GM23338 (cell line): Measurements from ENCODE around the gene TSPOAP1. TPM values are rescaled to one million over a fixed set of nuclear protein-coding genes. Genes with fewer than 3 reads are reported as not detected.

ENCODE experiments used
- CREB1 ChIP-seq: fragments of 250-450 bp; sonication (Bioruptor Pico); IDR thresholded peaks from 2 replicates; pipeline ENCODE4 v1.5.0; 2020; ENCODE audit warnings: low read depth, mild to moderate bottlenecking, moderate library complexity
- EZH2 ChIP-seq: fragments of 200-600 bp; sonication (generic); IDR thresholded peaks from one replicate; pipeline ENCODE4 v1.8.0; 2017; ENCODE audit warnings: antibody characterized with exemption, mild to moderate bottlenecking, low read depth; ENCODE audit not compliant: unreplicated experiment
- EZH2phosphoT487 ChIP-seq: fragments of 200-600 bp; sonication (generic); IDR thresholded peaks from one replicate; pipeline ENCODE4 v1.8.1; 2018; ENCODE audit warnings: antibody characterized with exemption; ENCODE audit not compliant: unreplicated experiment
- POLR2AphosphoS5 ChIP-seq: IDR thresholded peaks from 2 replicates; pipeline ENCODE4 v1.6.1; 2016; ENCODE audit warnings: antibody characterized with exemption, low read depth
- STAT1 ChIP-seq: IDR thresholded peaks from one replicate; pipeline ENCODE4 v1.6.1; 2016; ENCODE audit warnings: antibody characterized with exemption; ENCODE audit not compliant: unreplicated experiment
- ZNF114 ChIP-seq: fragments of 250-450 bp; sonication (Bioruptor Pico); IDR thresholded peaks from 2 replicates; pipeline ENCODE4 v1.5.0; 2020; ENCODE audit warnings: mild to moderate bottlenecking, moderate library complexity
- ZNF331 ChIP-seq: fragments of 250-450 bp; sonication (Bioruptor Pico); IDR thresholded peaks from 2 replicates; pipeline ENCODE4 v1.5.0; 2020; ENCODE audit warnings: low read depth, mild to moderate bottlenecking, moderate library complexity
- polyA plus RNA-seq: library from polyadenylated mRNA; unstranded; fragments of >200 nt; fragmentation: Nextera tagmentation; extraction: Ambion mirVana; gene quantifications from 2 replicates; pipeline ENCODE4 v1.2.1, GENCODE V29; 2016
- total RNA-seq: library from RNA; depleted of rRNA; stranded (reverse); fragments of >200 nt; shearing (Covaris generic); gene quantifications from 2 replicates; pipeline ENCODE4 v1.2.3, GENCODE V29; 2014
- TF ChIP-seq, protein P1 (sequence below): fragments of 250-450 bp; sonication (Bioruptor Pico); IDR thresholded peaks from 2 replicates; pipeline ENCODE4 v1.5.0; 2020; ENCODE audit warnings: mild to moderate bottlenecking, moderate library complexity
- TF ChIP-seq, protein P2 (sequence below): IDR thresholded peaks from 2 replicates; pipeline ENCODE4 v1.6.1; 2016; ENCODE audit warnings: antibody characterized with exemption
- TF ChIP-seq, protein P3 (sequence below), 2 experiments: fragments of 200-600 bp in 1 of 2; sonication (generic) in 1 of 2; conservative IDR thresholded peaks; 2 replicates each; pipeline versions ENCODE4 v1.5.1 to v1.6.1; 2016 to 2017; ENCODE audit warnings: antibody characterized with exemption in 2 of 2, low read depth in 2 of 2, mild to moderate bottlenecking in 2 of 2, moderate library complexity in 1 of 2

The TSPOAP1 gene
- total and polyA plus RNA-seq, 2 experiments from 2014 or later, result 7.3 to 11.8 TPM

DNA sequence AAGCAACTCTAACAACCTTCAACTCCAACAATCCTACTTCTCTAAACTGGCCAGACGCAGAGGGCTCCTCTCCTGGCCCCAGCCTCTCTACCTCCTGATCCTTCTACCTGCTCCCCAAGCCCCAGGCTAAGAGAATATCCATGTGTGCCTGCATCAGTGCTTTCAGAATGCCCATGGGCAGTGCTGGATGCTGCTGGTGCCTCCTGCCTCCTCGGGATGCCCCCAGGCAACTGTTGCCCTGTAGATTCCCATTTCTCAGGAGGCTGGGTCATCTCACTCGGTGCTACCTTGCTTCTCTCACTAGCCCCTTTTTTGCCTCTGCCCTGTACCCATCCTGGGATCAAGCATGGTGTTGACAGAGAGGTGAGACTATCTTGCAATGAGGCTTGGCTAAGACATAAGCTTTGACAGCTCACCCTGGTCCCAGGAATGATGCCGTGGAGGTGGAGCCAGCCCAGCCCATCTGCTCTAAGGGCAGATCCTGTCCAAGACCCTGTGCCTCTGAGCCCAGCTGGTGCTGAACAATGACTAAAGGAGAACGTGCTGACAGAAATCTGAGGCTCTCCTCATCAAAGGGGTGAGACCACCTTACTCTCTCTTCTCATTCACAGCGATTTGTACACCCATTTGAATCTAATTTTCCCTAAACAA, 42.8 kb upstream of the TSPOAP1 start (continued):
- TF ChIP-seq, protein P1, sequence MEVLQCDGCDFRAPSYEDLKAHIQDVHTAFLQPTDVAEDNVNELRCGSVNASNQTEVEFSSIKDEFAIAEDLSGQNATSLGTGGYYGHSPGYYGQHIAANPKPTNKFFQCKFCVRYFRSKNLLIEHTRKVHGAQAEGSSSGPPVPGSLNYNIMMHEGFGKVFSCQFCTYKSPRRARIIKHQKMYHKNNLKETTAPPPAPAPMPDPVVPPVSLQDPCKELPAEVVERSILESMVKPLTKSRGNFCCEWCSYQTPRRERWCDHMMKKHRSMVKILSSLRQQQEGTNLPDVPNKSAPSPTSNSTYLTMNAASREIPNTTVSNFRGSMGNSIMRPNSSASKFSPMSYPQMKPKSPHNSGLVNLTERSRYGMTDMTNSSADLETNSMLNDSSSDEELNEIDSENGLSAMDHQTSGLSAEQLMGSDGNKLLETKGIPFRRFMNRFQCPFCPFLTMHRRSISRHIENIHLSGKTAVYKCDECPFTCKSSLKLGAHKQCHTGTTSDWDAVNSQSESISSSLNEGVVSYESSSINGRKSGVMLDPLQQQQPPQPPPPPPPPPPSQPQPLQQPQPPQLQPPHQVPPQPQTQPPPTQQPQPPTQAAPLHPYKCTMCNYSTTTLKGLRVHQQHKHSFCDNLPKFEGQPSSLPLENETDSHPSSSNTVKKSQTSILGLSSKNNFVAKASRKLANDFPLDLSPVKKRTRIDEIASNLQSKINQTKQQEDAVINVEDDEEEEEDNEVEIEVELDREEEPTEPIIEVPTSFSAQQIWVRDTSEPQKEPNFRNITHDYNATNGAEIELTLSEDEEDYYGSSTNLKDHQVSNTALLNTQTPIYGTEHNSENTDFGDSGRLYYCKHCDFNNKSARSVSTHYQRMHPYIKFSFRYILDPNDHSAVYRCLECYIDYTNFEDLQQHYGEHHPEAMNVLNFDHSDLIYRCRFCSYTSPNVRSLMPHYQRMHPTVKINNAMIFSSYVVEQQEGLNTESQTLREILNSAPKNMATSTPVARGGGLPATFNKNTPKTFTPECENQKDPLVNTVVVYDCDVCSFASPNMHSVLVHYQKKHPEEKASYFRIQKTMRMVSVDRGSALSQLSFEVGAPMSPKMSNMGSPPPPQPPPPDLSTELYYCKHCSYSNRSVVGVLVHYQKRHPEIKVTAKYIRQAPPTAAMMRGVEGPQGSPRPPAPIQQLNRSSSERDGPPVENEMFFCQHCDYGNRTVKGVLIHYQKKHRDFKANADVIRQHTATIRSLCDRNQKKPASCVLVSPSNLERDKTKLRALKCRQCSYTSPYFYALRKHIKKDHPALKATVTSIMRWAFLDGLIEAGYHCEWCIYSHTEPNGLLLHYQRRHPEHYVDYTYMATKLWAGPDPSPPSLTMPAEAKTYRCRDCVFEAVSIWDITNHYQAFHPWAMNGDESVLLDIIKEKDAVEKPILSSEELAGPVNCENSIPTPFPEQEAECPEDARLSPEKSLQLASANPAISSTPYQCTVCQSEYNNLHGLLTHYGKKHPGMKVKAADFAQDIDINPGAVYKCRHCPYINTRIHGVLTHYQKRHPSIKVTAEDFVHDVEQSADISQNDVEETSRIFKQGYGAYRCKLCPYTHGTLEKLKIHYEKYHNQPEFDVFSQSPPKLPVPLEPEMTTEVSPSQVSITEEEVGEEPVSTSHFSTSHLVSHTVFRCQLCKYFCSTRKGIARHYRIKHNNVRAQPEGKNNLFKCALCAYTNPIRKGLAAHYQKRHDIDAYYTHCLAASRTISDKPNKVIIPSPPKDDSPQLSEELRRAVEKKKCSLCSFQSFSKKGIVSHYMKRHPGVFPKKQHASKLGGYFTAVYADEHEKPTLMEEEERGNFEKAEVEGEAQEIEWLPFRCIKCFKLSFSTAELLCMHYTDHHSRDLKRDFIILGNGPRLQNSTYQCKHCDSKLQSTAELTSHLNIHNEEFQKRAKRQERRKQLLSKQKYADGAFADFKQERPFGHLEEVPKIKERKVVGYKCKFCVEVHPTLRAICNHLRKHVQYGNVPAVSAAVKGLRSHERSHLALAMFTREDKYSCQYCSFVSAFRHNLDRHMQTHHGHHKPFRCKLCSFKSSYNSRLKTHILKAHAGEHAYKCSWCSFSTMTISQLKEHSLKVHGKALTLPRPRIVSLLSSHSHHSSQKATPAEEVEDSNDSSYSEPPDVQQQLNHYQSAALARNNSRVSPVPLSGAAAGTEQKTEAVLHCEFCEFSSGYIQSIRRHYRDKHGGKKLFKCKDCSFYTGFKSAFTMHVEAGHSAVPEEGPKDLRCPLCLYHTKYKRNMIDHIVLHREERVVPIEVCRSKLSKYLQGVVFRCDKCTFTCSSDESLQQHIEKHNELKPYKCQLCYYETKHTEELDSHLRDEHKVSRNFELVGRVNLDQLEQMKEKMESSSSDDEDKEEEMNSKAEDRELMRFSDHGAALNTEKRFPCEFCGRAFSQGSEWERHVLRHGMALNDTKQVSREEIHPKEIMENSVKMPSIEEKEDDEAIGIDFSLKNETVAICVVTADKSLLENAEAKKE (CRISPR knock-in tag), result no peak
- TF ChIP-seq ZNF114 (CRISPR knock-in tag) (no peak), POLR2AphosphoS5 (no peak), STAT1 (no peak), EZH2phosphoT487 (no peak), EZH2 (no peak), ZNF331 (CRISPR knock-in tag) (no peak), CREB1 (CRISPR knock-in tag) (no peak)
- TF ChIP-seq, protein P2, sequence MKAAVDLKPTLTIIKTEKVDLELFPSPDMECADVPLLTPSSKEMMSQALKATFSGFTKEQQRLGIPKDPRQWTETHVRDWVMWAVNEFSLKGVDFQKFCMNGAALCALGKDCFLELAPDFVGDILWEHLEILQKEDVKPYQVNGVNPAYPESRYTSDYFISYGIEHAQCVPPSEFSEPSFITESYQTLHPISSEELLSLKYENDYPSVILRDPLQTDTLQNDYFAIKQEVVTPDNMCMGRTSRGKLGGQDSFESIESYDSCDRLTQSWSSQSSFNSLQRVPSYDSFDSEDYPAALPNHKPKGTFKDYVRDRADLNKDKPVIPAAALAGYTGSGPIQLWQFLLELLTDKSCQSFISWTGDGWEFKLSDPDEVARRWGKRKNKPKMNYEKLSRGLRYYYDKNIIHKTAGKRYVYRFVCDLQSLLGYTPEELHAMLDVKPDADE, result no peak
- TF ChIP-seq, protein P3, sequence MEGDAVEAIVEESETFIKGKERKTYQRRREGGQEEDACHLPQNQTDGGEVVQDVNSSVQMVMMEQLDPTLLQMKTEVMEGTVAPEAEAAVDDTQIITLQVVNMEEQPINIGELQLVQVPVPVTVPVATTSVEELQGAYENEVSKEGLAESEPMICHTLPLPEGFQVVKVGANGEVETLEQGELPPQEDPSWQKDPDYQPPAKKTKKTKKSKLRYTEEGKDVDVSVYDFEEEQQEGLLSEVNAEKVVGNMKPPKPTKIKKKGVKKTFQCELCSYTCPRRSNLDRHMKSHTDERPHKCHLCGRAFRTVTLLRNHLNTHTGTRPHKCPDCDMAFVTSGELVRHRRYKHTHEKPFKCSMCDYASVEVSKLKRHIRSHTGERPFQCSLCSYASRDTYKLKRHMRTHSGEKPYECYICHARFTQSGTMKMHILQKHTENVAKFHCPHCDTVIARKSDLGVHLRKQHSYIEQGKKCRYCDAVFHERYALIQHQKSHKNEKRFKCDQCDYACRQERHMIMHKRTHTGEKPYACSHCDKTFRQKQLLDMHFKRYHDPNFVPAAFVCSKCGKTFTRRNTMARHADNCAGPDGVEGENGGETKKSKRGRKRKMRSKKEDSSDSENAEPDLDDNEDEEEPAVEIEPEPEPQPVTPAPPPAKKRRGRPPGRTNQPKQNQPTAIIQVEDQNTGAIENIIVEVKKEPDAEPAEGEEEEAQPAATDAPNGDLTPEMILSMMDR (conservative IDR thresholded peaks at IDR 0.05; ENCODE audit: low read depth in 2 of 2), result no peak
